Neutrophil (primary cell): ENCODE results near the gene FBLIM1.

Source experiments
- H3K27ac ChIP-seq: fragments of 200-600 bp; sonication (generic); 2 replicates; pipeline ENCODE4 v1.5.1; 2016; ENCODE audit warnings: mild to moderate bottlenecking, moderate library complexity
- H3K27me3 ChIP-seq: fragments of 200-600 bp; sonication (generic); 2 replicates; pipeline ENCODE4 v1.6.0; 2016; ENCODE audit warnings: mild to moderate bottlenecking
- H3K36me3 ChIP-seq: fragments of 200-600 bp; sonication (generic); 2 replicates; pipeline ENCODE4 v1.5.1; 2017
- H3K4me1 ChIP-seq, 2 experiments: fragments of 200-600 bp in 1 of 2; sonication (generic) in 1 of 2; 1 replicate in 1 of 2; 2 replicates in 1 of 2; pipeline versions ENCODE4 v1.5.1 to v1.6.1; 2013 to 2016; ENCODE audit warnings: low read depth in 1 of 2, low read length in 1 of 2, mild to moderate bottlenecking in 1 of 2, moderate library complexity in 1 of 2; ENCODE audit not compliant: control insufficient read depth in 1 of 2, insufficient read depth in 1 of 2
- H3K4me3 ChIP-seq, 2 experiments: fragments of 200-600 bp in 1 of 2; sonication (generic) in 1 of 2; 1 replicate in 1 of 2; 2 replicates in 1 of 2; pipeline ENCODE4 v1.5.1; 2013 to 2016; ENCODE audit warnings: low read depth in 1 of 2, low read length in 1 of 2, mild to moderate bottlenecking in 1 of 2, moderate library complexity in 1 of 2
- H3K9me3 ChIP-seq: fragments of 200-600 bp; sonication (generic); 2 replicates; pipeline ENCODE4 v1.5.1; 2016
- TF ChIP-seq, protein P1 (sequence below): fragments of 200-600 bp; sonication (generic); IDR thresholded peaks from 2 replicates; pipeline ENCODE4 v1.5.1; 2016; ENCODE audit warnings: antibody characterized with exemption

The FBLIM1 gene

GRCh38 chr1:15756143-15757015 lies 2.2 kb upstream of the FBLIM1 start:
- peaks cover 69% of the 10 kb centered on the region for H3K27me3 ChIP-seq
- no peak overlapping the region for H3K4me3 ChIP-seq
- no peaks in the 10 kb centered on the region for H3K36me3 ChIP-seq
- TF ChIP-seq, protein P1, sequence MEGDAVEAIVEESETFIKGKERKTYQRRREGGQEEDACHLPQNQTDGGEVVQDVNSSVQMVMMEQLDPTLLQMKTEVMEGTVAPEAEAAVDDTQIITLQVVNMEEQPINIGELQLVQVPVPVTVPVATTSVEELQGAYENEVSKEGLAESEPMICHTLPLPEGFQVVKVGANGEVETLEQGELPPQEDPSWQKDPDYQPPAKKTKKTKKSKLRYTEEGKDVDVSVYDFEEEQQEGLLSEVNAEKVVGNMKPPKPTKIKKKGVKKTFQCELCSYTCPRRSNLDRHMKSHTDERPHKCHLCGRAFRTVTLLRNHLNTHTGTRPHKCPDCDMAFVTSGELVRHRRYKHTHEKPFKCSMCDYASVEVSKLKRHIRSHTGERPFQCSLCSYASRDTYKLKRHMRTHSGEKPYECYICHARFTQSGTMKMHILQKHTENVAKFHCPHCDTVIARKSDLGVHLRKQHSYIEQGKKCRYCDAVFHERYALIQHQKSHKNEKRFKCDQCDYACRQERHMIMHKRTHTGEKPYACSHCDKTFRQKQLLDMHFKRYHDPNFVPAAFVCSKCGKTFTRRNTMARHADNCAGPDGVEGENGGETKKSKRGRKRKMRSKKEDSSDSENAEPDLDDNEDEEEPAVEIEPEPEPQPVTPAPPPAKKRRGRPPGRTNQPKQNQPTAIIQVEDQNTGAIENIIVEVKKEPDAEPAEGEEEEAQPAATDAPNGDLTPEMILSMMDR, result no peak
- no peaks in the 10 kb centered on the region for H3K9me3 ChIP-seq
- H3K4me1 ChIP-seq, result peaks cover 0 to 8% of the 10 kb centered on the region in 2 experiments
- H3K27ac ChIP-seq, result no peak overlapping the region

DNA sequence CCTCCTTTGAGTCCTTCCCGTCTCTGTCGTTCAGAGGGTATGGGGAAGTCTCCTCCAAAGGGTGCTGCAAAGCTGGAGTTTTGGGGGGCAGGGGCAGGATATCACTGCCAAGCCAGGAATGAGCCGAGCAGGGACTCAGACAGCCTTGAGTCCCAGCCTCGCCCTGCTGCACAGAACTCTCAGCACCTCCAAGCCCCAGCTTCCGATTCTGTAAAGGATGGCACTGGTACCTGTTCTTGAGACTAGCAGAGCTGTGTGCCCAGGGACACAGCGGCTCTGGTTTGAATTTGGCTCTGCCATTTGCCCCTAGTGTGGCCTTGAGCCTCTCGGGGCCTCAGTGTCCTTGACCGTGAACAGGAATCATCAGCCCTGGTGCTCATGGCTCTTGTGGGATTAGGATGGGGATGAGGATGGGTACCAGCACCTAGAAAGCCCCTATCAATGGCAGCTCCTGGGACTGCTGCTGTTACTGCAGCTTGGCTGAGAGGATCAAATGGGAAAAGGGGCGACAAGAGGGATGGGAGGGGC lies 1.5 kb upstream of the FBLIM1 start:
- H3K27ac ChIP-seq, result no peak overlapping the region
- H3K4me1 ChIP-seq, result peaks cover 0 to 8% of the 10 kb centered on the region in 2 experiments
- TF ChIP-seq, protein P1, result no peak
- H3K27me3 ChIP-seq, result peaks cover 76% of the 10 kb centered on the region
- no peak overlapping the region for H3K4me3 ChIP-seq
- no peaks in the 10 kb centered on the region for H3K36me3 ChIP-seq
- no peaks in the 10 kb centered on the region for H3K9me3 ChIP-seq

DNA sequence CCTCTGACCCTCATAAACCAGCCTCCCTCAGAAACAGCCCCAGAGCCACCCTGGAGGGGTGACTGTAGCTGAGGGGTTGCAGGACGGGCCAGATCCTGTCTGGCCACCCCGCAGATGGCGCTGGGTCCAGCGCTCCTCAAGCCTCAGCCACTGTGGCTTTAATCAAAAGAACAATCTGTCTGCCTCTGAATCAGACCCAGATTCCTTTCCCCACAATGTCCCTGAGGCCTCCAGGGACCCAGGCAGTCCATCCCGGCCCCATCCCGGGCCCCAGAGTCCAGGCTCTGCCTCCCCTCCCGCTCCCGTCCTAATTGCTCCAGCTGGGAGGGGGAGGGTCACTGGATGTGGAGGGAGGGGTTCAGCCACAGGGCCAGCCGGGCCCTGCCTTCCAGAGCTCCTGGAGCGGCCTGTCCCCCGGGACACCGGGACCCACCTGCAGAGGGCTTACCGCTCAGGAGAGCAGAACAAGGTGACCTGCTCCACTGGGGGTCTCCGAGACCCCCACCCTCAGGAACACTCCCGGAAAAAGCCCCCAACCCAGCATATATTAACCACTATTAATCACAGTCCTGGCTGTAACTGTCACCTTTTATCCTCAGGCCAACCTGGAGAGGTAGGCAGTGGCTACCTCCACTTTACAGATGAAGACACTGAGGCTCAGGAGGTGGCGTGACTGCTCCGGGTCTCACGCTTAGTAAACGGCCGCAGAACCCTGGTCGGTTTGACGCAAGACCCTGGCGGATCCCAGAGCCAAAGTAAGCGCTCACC lies 836 bp upstream of the FBLIM1 start:
- Histone ChIP-seq H3K4me3 (no peak overlapping the region), H3K4me1 (peaks cover 0 to 8% of the 10 kb centered on the region in 2 experiments), H3K27ac (no peak overlapping the region), H3K27me3 (peaks cover 83% of the 10 kb centered on the region), H3K9me3 (no peaks in the 10 kb centered on the region), H3K36me3 (no peaks in the 10 kb centered on the region)
- TF ChIP-seq, protein P1, result no peak

GRCh38 chr1:15758953-15759661 lies 512 bp downstream of the FBLIM1 start:
- no peaks in the 10 kb centered on the region for H3K9me3 ChIP-seq
- no peaks in the 10 kb centered on the region for H3K36me3 ChIP-seq
- no peak overlapping the region for H3K4me3 ChIP-seq
- H3K4me1 ChIP-seq, result peaks cover 0 to 8% of the 10 kb centered on the region in 2 experiments
- peaks cover 88% of the 10 kb centered on the region for H3K27me3 ChIP-seq
- H3K27ac ChIP-seq, result no peak overlapping the region
- TF ChIP-seq, protein P1, result no peak

DNA sequence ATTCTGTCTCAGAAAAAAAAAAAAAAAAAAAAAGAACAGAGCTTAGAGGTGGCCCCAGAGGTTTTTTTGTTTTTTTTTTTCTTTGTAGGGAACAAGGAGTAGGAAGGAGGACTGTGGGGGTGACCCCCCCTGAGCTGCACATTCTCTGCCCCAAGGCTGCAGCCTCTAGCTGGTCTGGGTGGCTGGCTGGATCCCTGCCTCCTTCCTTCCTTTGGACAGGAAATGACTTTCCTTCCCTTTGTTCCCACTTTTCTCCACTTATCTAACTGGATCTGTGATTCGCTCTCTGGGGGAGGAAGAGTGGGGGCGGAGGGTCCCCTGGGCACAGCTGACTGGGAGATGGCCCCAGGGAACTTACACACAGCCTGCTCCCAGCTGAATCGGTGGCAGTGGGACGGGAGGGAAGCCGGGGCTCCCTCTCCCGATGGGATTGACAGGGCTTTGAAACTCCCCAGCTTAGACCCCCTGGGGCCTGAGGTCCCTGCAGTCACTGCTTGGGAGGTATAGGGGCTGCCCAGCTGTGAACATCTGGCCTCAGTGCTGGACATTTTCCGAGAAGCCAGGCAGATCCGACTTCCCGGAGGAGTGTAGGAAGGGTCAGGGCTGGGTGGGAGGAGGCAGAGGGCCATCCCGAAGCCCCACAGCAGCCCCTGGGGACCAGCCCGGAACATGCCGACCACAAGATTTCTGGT lies 2.1 kb downstream of the FBLIM1 start:
- Histone ChIP-seq H3K4me1 (peaks cover 0 to 8% of the 10 kb centered on the region in 2 experiments), H3K4me3 (no peak overlapping the region), H3K27ac (no peak overlapping the region), H3K9me3 (no peaks in the 10 kb centered on the region), H3K27me3 (peaks cover 87% of the 10 kb centered on the region), H3K36me3 (no peaks in the 10 kb centered on the region)
- TF ChIP-seq, protein P1, result no peak
